ENCODE measurements around the gene MAG.

Gene MAG

DNA sequence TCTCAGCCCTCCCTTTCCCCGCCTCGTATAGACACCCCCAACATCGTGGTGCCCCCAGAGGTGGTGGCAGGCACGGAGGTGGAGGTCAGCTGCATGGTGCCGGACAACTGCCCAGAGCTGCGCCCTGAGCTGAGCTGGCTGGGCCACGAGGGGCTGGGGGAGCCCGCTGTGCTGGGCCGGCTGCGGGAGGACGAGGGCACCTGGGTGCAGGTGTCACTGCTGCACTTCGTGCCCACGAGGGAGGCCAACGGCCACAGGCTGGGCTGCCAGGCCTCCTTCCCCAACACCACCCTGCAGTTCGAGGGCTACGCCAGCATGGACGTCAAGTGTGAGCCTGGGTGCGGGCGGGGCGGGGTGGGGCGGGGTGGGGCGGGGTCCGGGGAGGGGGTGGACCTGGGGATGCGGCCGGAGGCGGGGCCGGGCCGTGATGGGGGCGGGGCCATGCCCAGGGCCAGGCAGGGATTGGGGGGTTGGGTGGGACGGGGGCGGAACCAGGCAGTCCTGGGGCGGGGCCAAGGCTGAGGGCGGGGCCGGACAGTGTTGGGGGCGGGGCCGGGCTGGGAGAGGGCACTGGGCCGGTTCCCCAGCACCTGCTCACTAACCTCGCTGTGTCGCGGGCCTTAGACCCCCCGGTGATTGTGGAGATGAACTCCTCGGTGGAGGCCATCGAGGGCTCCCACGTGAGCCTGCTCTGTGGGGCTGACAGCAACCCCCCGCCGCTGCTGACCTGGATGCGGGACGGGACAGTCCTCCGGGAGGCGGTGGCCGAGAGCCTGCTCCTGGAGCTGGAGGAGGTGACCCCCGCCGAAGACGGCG, 7.8 kb downstream of the MAG start:
- DNase-seq, result peak; percentile 29

DNA sequence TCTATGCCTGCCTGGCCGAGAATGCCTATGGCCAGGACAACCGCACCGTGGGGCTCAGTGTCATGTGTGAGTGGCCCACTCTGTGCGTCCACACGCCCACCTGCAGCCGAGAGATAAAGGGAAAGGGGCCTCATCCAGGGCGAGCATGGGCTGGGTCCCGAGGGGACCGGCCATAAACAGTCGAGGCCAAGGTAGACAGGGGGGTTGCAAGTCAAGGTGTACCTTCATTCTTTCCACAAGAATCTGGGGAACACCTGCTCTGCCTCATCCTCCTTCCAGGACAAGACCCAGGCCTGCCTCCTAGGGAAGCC, 8.3 kb downstream of the MAG start:
- no peak for DNase-seq

DNA sequence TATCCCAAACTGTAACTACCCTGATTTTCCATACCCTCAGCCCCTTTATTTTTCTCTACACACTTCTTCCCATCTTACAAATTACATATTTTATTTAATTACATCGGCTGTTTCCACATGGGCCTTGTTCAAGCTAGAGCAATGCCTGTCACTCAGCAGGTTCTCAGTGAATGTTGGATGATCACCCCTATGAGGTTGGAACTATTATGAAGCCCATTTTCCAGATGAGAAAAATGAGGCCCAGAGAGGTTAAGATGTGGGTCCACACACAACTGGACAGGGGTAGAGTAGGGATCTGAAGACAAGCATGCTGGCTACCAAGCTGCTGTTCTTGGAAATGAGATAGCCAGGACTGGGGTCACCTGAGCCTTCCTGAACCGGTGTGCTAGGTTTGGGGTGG, 10.0 kb downstream of the MAG start:
- no peak for DNase-seq

DNA sequence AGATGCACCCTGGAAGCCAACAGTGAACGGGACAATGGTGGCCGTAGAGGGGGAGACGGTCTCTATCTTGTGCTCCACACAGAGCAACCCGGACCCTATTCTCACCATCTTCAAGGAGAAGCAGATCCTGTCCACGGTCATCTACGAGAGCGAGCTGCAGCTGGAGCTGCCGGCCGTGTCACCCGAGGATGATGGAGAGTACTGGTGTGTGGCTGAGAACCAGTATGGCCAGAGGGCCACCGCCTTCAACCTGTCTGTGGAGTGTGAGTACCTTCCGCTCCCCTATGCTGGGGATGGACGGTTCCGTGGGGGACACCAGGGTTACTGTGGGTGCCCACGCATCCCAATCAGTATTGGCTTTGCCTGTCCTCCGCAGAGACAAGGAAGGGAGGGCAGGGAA, 10.5 kb downstream of the MAG start:
- DNase-seq, result no peak

DNA sequence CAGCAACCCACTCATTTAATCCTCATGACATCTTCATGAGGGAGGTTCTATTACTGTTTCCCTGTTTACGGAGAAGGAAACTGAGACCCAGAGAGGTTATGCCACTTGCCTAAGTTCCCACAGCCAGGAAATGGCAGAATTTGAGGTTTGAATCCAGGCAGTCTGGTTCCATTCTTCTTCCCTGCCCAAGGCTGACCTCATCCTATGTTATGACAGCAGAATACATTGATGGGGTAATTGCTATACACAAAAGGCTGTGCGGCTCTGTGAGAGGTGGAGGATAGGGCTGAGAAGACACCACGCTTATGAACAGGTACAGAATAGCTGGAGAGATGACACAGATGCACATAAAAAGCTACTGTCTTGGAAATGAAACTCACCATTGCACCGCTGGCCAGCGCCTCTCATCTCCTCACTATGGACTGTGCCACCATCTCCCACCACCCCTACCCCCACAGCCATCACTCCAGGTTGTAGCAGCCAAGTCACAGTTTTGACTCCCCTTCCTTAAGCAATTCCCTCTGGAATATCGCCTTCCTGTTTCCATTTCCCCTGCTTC, 11.5 kb downstream of the MAG start:
- no peak for DNase-seq

DNA sequence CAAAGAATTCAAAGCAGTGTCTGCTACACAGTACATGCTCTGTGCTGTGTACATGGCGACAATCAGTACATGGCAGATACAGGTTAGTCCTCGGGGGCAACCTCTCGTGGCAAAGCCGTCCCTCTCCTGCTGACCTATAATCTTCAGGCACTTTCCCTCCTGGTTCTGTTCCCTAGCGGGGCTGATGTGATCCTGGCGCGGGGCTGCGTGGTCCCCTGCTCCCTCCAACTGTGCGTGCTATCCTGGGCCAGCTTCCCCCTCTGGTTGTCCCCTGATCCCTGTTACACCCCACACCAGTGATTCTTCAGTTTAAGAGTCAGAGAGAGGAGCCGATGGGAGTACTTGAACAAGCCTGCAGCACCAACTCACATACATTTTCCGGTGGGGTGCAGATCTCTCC, 12.1 kb downstream of the MAG start:
- DNase-seq, result no peak

DNA sequence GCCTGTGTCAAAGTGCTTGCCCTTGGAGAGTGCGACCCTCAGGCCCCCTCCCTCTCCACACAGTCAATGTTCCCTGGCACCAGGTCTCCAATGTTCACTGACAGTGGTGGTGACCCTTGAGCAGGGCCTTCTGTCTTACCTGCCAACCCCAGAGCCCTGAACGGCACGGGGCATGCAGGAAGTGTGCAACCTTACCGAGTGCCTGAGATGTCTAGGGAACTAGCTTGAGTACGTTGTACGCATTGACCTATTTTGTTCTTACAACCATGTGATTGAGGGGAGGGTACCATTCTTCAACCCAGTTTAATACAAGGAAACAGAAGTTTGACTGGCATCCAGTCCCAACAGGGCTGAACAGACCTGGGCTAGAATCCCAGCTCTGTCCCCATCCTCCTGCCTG, 13.2 kb downstream of the MAG start:
- DNase-seq, result no peak

DNA sequence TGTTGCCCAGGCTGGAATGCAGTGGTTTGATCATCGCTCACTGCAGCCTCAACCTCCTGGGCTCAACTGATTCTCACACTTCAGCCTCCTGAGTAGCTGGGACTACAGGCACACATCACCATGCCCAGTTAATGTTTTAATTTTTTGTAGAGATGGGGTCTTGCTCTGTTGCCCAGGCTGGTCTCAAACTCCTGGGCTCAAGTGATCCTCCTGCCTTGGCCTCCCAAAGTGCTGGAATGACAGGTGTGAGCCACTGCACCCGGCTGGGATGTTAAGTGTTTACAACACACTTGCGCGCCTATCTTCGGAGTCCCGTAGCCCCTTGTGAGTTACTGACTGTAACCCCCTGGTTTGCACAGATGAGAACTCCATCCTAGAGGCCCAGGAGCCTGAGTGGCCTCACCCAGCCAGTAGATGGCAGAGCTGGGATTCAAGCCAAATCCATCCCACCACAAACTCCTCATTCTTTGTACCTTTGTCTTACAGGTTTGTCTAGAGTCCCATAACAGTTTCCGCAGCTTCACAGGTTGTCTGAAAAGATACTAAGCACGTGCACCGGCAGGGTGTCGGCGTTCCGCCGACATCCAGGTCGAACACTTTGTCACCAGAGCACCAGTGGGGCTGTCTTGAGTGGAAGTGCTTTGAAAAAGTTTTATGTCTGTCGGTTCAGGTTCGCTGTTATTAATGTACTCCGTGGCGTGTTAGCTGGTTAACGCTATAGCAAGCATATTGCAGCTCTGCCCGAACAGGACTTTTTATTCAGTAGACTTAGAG, 14.7 kb downstream of the MAG start:
- no peak for DNase-seq

DNA sequence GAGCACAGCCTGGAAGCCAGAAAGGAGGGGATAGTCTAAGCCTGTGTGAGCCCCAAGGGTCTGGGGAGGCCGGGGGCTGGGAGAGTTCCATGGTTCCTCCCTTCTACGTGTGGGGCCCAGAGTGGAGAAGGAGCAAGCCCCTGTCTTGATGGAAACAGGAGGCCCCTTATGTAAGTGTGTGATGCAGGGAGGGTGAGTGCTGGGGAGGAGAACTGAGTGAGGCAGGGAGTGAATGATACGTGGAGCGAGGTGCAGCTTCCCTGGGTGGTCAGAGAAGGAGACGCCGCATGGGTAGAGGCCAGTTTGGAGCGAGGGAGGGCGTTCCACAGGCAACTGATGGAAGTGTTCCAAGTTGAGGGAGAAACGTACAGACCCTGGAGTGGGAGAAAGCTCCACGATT, 16.0 kb downstream of the MAG start:
- DNase-seq, result no peak

DNA sequence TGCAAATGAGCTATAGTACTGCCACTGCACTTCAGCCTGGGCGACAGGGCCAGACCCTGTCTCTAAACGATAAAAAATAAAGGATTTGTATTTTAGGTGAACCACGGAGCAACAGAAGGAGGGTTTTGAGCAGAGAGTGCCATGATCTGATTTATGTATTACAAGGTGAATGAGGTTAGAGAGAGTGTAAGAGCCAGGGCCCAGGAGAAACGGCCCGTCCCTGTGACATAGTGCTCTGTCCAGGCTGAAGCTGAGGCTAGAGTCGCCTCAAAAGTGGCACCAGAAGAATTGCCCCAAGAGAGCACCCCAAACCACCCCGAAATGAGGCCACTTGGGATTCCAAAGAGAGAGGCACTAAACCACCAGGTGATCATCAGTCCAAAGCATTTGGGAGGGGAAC, 16.9 kb downstream of the MAG start:
- no peak for DNase-seq

DNA sequence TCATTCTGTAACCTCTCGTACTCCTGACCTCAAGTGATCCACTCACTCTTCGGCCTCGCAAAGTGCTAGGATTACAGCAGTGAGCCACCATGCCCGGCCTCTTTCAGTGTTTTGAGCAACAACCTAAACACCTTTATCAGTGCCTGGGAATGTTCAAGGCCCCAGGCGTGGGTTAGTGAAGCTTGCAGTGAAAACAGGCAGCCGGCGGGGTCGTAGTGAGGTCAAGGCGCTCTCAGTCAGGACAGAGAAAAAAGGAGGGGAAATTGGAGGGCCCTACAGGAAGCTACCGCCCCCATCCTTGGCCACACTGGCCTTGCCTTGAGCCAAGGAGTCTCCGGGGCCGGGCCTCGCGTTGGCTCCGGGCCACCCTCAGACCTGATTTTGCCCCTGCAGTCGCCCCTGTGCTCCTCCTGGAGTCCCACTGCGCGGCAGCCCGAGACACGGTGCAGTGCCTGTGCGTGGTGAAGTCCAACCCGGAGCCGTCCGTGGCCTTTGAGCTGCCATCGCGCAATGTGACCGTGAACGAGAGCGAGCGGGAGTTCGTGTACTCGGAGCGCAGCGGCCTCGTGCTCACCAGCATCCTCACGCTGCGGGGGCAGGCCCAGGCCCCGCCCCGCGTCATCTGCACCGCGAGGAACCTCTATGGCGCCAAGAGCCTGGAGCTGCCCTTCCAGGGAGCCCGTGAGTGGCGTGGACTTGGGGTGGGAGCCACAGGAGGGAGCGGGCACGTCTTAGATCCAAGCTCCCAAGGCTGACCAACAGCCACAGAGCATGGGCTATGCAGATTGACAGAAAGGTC, 17.7 kb downstream of the MAG start:
- DNase-seq, result no peak

DNA sequence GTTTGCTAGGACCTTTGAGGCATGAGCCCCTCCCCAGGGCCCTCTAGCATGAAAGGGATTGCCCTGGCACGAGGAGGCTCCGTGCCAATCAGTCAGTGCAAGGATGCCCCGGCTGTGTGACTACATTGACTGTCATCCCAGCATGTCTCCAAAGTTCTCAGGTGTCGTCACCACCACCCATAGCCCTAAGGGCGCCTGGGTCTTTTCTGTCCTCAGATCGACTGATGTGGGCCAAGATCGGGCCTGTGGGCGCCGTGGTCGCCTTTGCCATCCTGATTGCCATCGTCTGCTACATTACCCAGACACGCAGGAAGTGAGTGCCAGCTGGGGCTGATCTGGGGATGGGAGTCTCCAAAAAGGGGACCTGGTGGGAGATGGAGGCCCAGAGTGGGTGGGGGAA, 18.4 kb downstream of the MAG start:
- DNase-seq, result no peak

DNA sequence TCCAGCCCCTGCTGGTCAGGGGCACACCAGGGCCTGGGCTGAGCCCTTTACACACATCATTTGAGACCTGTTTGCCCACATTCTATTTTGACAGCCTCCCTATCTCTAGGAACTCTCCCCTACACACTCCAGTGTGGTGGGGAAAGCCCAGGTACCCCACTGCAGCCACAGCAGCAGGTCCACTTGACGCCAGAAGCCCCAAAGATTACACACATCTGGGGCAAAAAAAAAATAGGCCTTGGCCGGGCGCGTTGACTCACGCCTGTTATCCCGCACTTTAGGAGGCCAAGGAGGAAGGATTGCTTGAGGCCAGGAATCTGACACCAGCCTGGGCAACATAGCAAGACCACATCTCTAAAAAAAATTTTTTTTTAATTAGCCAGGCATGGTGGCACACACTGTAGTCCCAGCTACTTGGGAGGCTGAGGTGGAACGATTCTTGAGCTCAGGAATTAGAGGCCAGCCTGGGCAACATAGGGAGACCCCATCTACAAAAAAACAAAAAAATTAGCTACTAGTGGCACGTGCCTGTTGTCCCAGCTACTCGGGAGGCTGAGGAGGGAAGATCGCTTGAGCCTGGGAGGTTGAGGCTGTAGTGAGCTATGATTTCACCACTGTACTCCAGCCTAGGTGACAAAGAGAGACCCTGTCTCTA, 19.0 kb downstream of the MAG start:
- DNase-seq, result no peak

DNA sequence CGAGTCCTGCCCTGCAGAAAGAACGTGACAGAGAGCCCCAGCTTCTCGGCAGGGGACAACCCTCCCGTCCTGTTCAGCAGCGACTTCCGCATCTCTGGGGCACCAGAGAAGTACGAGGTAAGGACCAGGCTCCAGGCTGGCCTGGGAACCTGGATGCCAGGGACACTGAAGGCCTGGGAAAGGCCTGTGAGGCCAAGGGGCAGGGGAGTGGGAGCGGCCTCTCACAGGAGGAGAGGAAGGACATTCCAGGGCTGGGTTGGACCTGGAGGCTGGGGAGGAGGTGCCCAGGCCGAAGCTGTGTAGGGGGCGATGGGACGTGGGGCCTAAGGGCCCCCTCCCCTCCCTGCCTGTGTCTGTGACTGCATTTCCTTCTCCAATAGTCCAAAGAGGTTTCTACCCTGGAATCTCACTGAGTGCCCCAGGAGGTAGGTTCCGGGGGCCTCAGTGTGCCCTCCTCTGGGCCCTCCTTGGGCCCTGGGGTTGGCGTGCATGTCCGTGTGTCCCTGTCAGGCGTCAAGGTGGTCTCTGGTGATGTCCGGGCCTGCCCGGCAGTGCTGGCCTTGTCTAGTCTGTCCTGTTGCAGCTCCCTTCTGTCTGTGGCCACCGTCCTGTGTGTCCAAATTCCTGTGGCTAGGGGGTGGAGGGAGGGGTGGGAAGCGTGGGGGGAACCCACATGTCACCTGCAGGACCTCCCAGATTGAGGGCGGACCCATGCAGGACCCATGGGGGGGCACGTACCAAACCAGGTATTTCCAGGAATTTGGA, 20.1 kb downstream of the MAG start:
- no peak for DNase-seq

DNA sequence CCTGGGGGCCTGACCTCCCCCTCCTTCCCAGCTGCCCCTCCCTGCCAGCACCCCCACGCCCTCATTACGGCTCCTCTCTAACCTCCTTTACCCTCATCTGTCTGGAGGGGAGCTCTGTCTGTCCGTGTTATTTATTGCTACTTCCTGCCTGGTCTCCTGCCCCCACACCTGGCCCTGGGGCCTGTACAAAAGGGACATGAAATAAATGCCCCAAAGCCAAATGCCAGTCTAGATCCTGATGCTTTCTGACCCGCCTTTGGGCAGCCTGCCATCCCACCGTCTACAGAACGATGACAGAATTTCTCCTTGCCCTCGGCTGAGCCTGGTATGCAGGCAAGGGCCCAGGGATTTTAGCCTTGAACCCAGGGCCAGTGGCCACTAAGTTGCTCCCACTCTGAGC, 21.6 kb downstream of the MAG start:
- DNase-seq, result no peak

DNA sequence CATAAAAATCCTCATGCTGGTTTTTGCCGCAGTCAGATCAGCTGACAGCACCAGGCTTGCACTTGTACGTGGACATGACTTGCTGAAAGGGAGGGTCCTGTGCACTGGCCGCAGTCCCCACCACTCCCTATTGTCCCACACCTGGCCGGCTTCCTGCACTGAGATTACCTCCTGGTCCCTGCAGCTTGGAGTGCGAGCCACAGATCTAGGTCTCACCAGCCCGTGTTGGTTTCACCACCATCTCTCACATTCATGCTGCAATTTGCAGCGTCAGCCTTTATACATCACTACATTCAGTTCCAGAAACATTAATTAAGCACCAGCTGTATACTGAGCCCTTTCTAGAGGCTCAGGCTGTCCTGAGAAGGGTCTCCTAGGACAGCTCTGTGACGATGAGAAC, 22.1 kb downstream of the MAG start:
- DNase-seq, result no peak

DNA sequence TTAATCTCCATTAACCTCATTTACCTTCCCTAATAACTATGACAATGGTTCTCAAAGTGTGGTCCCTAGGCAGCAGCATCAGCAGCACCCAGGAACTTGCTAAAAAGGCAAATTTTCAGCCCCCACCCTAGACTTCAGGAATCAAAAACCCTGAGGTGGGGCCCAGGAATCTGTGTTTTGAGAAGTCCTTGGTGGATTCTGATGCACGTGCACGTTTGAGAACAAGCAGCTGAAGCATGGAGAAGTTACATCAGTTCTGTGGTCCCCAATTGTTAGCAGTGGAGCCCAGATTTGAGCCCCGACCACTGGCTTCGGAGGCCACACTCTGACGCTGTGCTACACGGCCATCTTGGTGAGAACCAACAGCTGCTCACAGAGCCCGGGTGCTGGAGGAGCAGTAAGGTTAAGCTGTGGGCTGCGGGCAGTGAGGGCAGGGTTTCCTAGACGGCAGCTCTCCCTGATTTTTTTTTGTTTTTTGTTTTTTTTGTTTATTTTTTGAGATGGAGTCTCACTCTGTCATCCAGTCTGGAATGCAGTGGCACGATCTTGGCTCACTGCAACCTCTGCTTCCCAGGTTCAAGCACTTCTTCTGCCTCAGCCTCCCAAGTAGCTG, 23.0 kb downstream of the MAG start:
- DNase-seq, result no peak

DNA sequence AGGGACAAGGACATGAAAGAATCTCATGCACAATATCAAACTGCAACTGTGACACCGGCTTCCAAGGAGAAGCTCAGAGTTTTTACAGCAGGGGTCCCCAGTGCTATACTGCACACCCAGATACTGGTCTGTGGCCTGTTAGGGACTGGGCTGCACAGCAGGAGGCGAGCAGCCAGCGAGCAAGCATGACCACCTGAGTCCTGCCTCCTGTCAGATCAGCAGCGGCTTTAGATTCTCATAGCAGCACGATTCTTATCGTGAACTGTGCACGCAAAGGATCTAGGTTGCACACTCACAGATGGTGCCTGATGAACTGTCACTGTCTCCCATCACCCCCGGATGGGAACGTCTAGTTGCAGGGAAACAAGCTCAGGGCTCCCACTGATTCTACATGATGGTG, 23.9 kb downstream of the MAG start:
- DNase-seq, result no peak

DNA sequence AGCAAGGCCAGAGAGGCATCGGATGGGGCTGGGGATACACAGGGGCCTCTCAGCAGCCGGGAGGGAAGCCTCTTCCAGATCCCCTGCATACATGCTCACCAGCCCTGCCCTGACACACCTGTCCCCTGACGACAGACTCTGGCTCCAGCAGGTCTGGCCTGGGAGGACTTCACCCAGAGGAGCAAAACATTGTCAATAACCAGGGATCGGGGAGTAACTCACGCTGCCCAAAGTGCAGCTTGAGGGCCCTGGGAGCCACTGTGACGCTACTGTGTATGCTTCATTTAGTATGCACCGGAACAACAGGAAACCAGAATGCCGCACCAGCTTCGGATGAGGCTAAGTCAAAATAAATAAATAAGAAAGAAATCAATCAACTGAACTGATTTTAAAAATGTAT, 24.6 kb downstream of the MAG start:
- DNase-seq, result no peak

DNA sequence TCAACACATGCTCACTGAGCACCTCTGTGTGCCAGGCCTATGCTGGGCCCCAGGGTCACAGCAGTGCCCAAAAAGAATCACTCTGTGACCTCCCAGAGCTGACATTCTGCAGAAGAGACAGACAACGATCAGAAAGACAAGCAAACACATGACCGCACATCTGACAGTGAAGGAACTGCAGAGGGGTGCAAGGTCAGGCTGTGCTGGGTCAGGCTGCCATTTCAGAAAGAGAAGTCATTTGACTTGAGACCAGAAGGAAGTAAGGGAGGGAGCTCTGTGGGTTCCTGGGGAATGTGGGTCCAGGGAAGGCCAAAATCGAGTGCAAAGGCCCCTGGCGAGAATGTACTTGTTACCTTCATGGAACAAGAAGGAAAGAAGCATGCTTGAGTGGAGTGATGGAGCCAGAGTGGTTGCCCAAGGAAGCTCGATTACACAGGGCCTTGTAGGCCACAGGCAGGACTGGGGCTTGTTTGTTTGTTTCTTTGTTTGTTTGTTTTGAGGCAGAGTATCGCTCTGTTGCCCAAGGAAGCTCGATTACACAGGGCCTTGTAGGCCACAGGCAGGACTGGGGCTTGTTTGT, 25.6 kb downstream of the MAG start:
- no peak for DNase-seq

DNA sequence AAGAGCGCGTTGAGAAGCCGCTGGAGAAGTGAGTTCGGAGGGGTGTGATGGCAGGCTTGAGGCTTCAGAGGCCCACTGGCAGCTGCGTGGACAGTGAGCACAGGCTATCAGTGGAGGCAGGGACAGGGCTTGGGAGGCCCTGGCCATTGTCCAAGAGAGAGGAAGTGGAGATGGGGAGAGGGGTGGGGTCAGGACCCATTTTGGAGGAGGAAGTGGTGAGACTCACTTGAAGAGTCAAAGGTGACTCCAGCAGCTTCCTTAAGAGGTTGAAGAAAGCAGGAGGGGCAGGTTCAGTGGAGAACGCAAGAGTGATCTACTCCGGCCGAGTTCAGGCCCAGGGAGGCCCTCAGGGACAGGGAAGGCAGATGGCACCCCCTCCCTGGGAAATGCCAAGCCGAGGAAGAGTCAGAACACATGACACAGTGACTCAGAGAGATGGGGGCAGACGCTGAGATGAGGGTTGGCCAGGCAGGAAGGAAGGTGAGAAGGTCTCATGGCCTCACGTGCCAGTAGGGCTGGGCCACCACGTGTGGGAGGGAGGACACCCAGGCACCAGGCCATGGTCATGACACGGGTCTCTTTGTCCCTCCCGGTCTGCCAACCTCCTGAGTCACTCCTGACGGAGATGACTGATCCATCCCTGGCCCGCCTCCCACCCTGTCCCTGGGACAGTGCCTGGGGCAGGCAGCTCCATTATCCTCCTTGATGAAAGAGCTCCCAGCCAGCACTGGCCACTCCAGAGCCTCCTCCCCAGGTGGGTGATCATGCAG, 26.9 kb downstream of the MAG start:
- no peak for DNase-seq
